ENCODE data around the gene SLC20A1.

DNA sequence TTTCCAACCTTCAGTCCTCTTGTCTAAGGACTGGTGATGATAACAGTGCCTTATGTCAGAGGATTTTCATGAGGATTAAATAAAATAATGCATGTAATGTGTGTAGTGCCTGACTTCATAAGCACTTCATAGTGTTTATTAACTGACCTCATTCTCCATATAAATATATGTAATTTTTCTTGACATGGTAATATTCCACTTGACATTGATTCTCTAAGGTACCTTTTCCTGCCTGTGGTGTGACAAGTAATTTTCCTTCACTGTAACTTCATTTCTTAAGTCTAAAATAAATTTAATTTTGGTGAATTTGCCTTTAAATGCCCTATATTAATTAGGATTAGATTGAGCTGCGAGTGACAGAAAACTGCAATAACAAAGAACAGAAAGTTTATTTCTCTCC lies 27.3 kb downstream of the SLC20A1 start:
- TF ChIP-seq PAX5 (IDR thresholded peaks at IDR 0.05; ENCODE audit: insufficient read depth, low read length, severe bottlenecking) (no peak), POLR2A (IDR thresholded peaks at IDR 0.05; ENCODE audit: low read depth, low read length) (no peak)

Measured in GM12891 (cell line).